ENCODE data around the gene KCNIP1.

DNA sequence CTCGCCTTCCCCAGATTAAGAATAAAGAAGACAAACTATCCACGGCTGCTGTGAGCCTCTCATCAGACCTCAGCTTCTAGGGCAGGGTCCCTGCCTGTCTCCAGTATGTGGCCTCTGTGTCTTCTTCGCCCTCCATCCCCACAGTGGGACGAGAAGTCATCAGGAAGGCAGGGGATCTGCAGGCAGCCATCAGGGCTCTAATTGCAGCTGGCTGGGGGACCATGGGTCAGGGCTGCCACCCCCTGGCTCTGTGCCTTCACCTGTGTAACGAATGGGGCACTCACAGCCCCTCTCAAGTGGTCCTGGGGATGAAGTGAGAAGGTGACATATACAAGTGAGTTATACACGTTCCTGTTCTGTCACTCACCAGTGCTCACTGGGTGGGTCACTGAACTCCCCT lies 139.8 kb downstream of the KCNIP1 start:
- TF ChIP-seq, protein P1, sequence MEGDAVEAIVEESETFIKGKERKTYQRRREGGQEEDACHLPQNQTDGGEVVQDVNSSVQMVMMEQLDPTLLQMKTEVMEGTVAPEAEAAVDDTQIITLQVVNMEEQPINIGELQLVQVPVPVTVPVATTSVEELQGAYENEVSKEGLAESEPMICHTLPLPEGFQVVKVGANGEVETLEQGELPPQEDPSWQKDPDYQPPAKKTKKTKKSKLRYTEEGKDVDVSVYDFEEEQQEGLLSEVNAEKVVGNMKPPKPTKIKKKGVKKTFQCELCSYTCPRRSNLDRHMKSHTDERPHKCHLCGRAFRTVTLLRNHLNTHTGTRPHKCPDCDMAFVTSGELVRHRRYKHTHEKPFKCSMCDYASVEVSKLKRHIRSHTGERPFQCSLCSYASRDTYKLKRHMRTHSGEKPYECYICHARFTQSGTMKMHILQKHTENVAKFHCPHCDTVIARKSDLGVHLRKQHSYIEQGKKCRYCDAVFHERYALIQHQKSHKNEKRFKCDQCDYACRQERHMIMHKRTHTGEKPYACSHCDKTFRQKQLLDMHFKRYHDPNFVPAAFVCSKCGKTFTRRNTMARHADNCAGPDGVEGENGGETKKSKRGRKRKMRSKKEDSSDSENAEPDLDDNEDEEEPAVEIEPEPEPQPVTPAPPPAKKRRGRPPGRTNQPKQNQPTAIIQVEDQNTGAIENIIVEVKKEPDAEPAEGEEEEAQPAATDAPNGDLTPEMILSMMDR (IDR thresholded peaks at IDR 0.05): no peak
- TF ChIP-seq POLR2AphosphoS5 (IDR thresholded peaks at IDR 0.05): no peak
- TF ChIP-seq EP300 (IDR thresholded peaks at IDR 0.05): no peak
- TF ChIP-seq POLR2A (IDR thresholded peaks at IDR 0.05): no peak
